GM10847 (cell line): ENCODE measurements around the gene CCNL2.

Experiments
- POLR2A ChIP-seq: IDR thresholded peaks from 2 replicates; pipeline ENCODE4 v1.6.1; 2011; ENCODE audit not compliant: insufficient read length; ENCODE audit errors: extremely low read depth

The CCNL2 gene

GRCh38 chr1:1425426-1425752, 26.3 kb upstream of the CCNL2 start:
- no peak for TF ChIP-seq POLR2A

DNA sequence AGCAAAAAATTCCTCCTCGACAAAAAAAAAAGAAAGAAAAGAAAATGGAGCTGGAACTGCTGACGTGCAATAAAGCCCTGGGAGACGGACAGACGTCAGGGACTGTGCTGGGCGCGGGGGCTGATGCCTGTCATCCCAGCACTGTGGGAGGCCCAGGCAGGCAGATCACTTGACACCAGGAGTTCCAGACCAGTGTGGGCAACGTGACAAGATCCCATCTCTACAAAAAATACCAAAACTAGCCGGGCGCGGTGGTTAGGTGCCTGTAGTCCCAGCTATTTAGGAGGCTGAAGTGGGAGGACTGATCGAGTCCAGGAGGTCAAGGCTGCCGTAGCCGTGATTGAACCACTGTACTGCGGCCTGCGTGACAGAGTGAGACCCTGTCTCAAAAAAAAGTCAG, 25.6 kb upstream of the CCNL2 start:
- no peak for TF ChIP-seq POLR2A

DNA sequence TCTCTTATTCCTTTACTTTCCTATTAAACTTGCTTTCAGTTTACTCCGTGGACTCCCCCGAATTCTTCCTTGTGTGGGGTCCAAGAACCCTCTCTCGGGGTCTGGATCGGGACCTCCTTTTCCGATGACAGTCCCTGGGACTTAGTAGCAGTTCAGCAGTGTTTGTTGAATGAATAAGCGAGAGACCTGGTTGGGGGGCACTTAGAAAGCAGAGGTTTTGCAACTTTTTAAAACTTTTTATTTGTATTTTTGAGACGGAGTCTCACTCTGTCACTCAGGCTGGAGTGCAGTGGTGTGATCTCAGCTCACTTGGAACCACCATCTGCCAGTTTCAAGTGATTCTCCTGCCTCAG, 24.1 kb upstream of the CCNL2 start:
- no peak for TF ChIP-seq POLR2A

GRCh38 chr1:1422465-1423244, 23.5 kb upstream of the CCNL2 start:
- no peak for TF ChIP-seq POLR2A

DNA sequence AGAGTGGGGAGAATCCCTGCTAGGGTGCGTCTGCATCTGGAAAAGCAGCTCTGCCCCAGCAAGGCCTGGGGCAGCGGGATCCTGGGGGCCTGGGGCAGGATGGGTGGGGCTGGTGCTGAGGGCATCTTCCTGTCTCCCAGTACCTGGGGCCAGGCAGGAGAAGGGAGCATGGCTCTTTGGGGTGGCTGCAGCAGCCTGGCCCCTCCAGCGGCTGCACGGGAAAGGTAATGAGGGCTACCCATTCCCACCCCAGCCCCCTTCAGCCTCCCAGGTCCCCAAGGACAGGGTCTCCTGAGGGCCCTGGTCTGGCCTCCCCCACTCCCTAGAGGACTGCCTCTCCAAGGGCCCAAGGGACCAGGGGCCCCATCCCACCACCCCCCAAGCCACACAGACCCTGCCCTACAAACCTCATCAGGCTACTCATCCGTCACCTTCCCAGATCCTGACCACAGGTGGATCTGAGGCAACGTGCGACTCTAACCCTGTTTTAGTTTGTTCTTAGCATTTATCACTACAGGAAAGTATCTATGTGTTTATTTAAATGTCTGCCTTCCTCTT, 22.9 kb upstream of the CCNL2 start:
- no peak for TF ChIP-seq POLR2A

DNA sequence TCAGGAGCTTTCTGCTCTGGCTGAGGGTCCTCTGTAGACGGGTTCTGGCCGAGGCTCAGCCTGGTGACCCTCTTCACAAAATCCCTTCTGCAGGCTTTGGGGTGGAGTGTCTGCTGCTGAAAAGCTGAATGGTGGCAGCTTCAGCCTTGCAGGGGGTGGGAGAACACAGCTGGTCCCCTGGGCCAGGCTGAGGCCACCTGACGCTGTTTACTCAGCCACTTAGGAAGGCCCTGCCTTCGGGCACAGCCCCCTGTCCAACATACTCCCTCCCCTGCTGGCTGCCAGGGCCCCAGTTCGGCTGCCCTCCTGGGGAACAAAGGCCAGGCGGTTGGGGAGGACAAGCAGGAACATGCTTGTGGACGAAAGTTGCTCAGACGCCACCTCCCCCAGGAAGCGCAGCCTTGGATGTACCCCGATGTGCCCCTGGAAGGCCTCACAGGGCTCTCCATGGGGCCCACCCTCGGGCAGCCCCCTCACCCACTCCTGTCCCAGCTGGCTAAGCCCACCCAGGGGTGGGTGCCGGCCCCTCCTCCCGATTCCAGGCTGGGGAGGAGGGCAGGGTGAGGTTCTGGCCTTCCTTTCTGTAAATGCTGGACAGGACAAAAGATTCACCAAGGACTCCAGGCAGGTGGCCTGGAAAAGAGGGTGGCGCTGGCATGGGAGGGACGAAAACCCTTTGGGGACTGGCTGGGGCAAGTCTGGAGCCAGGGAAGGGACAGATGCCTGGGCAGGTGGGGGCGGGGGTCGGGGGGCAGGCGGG, 22.2 kb upstream of the CCNL2 start, which contains the start of gene ANKRD65:
TSS of gene ANKRD65 (minus strand) at position 130 of the 760 bp plus-strand sequence. CDS start 271 bp downstream, outside the sequence.
- no peak for TF ChIP-seq POLR2A

DNA sequence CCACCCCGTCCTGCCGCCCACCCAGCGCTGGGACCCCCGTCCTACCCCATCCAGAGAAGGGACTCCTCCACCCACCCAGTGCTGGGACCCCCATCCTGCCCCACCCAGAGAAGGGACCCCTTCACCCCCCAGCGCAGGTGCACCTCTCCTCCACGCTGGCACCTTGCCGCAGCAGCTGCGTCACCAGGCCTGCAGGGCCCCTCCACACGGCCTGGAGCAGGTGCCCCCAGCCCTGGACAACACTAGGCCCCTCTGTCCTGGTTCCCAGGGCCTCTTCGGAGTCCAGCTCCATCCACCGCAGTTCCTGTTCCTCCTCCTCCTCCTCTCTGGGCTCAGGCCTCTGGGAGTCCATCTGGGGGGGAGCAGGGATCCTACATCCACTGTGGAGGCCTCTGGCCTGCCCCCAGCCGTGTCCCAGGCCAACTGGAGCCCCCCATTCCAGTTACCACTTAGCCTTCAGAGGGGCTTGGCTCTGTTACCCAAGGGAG, 21.6 kb upstream of the CCNL2 start:
- no peak for TF ChIP-seq POLR2A

- TF ChIP-seq POLR2A: no peak
Observed at GRCh38 chr1:1419813-1420653, 20.9 kb upstream of the CCNL2 start.

DNA sequence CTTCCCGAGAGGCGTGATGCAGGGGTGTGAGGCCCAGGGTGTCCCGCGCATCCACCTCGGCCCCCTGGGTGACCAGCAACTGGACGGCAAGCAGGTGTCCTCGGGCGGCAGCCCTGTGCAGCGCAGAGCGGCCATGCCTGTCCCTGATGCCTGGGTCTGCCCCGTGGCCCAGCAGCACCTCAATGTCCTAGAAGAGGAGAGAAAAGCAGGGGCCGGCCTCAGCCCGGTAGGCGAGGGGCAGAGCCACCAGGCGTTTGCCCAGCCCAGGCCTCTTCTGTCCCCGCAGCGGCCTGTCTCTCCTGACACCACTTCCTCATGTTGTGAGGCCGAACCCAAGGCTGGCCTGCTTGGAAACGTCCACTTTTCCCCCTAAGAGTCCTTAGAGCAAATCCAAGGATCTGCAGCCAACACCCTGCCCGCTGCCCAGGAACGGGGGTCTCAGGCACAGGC, 20.3 kb upstream of the CCNL2 start:
- TF ChIP-seq POLR2A: no peak

GRCh38 chr1:1418464-1419362, 19.6 kb upstream of the CCNL2 start:
- TF ChIP-seq POLR2A: no peak

DNA sequence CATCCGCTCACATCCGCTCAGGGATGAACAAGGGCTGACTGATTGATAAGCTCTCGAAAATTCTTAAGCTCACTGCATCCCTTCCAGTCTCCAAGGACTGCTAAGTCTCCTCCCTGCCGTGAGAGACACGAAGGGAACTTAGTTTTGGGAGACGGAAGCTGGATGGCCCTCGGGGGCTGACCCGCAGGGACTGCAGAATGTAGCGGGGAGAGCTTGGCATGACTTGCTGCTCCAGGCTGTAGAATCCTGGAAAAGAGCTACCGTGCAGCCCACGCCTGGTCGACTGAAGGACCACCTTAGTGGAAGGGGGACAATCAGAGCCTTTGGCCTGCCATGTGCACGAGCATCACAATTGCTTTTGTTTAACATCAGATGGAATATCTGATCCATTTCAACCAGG, 16.6 kb upstream of the CCNL2 start:
- TF ChIP-seq POLR2A: no peak

DNA sequence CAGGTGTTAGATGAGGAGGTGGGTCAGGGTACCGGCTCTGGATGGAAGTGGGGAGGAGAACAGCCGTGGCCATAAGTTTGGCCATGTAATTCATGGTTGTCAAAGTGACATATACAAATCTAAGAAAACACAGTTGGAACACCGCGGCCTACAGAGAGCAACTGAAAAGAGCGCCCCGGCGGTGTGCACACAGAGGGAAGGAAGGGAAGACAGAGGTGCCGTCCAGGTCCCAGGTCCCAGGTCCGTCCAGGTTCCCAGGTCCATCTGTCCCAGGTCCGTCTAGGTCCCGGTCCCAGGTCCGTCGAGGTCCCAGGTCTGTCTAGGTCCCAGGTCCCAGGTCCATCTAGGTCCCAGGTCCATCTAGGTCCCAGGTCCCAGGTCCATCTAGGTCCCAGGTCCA, 12.5 kb upstream of the CCNL2 start:
- no peak for TF ChIP-seq POLR2A

- TF ChIP-seq POLR2A: no peak
Observed at GRCh38 chr1:1407636-1408318, 8.6 kb upstream of the CCNL2 start.
